CD4-positive, alpha-beta T cell treated with Interleukin-17A for 4 hours (primary cell): ENCODE data around the gene CRABP2.

Experiments used
- DNase-seq: peaks from one replicate; pipeline ENCODE4 v3.0.0-alpha.2; 2020; ENCODE audit warnings: mixed read lengths

The CRABP2 gene

GRCh38 chr1:156652131-156652991 is 53.0 kb downstream of the CRABP2 start:
- peak; percentile 7 for DNase-seq
